ENCODE results near the gene CRISP2.
"Not testable (repeated sequence)": the region's sequence is repeated elsewhere in the genome, so short reads cannot be mapped to it uniquely, and the experiment has no call there.

CRISP2 gene

DNA sequence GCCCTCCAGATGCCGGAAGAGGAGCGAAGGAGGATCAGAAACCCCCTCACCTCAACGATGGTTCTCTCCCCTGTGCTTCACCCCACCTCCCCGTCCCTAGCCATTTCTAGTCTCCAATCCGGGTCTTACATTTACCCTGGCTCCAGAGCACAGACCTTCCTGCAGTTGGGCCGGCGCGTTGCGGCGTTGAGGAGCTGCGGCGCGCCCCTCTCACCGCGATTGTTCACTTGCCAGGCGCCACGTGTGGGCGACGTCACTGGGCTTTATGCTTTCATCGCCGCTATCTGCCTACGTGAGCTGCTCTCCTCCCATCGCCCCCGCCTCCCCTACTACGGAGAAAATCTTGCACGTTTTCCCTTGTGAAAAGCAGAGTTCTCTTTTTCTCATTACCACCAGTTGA, at the start of gene CRISP2:
TSS of gene CRISP2 (minus strand) at position 198 of the 400 bp plus-strand sequence. CDS start 4,347 bp downstream, outside the sequence.
- no peak for DNase-seq (ENCODE audit: low read depth)

DNA sequence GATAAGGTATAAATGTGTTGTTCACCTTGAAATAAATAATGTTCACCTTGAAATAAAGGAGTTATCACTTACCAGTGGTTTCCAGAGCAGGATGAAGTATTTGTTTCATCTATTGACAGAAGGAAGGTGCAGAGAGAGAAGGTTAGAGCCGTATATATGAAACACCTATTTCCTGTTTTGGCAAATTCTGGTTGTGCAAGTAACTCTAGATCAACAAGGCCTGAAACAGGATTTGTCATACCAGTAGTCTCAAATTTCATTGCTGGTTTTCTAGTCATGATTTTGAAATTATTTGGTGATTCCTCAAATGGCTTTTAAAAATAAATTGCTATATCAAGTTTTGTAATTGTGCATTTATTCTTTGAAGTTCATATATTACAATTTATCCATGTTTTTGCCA, 30.9 kb upstream of the CRISP2 start, which contains the start of gene CRISP3:
TSS of gene CRISP3 (minus strand) at position 130 of the 400 bp plus-strand sequence. CDS start at position 109, 21 bp downstream.
- DNase-seq (ENCODE audit: low read depth): no peak

DNA sequence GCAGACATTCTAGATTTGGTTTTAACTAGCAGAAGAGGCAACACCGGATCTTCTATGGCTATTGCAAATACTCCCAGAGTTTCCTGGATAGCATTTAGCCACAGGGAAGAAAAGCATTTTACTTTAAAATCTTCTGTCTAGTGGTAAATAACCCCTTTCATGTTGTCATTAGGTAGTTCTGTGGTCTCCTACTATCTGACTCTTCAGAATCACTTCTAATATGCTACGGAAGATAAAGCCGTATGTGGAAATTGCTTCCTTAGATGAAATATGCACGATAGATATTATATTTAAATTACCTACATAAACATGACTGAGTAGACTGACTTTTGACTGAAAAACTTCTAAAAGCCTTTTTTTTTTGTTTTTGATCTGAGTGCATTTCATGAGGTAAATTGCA, 30.1 kb upstream of the CRISP2 start:
- no peak for DNase-seq (ENCODE audit: low read depth)

GRCh38 chr6:49739423-49739822, 26.1 kb upstream of the CRISP2 start:
- DNase-seq (ENCODE audit: low read depth): no peak

DNA sequence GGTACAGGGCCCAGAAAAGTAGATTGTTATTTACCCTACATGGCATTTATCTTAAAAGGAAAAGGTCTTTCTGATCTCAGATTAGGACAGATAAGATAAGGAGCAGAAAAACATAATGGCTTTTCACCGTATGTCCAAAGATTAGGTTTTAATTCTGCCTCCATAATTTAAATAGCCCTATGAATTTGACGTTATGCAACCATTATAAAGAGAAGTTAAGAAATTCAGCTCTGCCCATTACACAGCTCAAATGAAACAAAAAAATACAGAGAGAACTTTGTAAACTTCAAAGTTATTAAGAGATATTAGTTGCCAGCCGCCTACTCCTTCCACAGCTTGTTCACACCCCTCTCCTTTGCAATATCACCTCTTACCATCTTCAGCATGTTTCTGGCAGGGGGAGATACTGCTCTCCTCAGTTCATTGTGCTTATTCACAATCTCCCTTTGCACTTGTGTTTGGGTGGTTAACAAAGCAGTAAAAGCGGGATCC, 22.7 kb upstream of the CRISP2 start:
- DNase-seq (ENCODE audit: low read depth): no peak

GRCh38 chr6:49733680-49734079, 20.3 kb upstream of the CRISP2 start:
- no peak for DNase-seq (ENCODE audit: low read depth)

GRCh38 chr6:49732781-49733180, 19.4 kb upstream of the CRISP2 start:
- DNase-seq (ENCODE audit: low read depth): no peak

DNA sequence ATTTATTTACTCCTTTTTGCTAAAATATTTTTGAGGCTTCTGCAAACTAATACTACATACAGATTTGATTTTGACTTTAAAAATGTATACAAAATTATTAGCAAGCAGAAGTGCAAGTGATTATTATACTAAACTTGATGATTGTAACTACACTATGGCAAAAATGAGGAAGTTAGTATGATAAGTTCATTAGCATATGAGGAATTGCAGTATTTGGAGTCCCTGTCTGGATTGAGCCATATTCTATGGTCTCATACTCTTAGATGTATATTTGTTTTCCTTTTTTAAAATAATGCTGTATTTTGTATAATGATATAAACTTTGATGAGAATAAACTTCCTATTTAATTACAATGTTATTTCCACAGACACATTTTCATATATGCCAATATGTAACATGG, 16.9 kb upstream of the CRISP2 start:
- DNase-seq (ENCODE audit: low read depth): no peak

DNA sequence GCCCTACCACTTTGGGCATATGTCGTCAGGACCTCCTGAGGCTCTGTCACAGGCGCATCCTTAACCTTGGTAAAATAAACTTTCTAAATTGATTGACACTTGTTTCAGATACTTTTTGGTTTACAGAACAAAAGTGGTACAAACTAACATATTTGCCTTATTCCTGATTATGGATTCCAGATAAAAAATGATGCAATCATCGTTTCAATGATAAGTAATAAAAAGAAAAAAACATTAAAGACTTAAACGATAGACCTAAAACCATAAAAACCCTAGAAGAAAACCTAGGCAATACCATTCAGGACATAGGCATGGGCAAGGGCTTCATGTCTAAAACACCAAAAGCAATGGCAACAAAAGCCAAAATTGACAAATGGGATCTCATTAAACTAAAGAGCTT, 10.6 kb upstream of the CRISP2 start:
- not testable (repeated sequence) for DNase-seq (ENCODE audit: low read depth)

DNA sequence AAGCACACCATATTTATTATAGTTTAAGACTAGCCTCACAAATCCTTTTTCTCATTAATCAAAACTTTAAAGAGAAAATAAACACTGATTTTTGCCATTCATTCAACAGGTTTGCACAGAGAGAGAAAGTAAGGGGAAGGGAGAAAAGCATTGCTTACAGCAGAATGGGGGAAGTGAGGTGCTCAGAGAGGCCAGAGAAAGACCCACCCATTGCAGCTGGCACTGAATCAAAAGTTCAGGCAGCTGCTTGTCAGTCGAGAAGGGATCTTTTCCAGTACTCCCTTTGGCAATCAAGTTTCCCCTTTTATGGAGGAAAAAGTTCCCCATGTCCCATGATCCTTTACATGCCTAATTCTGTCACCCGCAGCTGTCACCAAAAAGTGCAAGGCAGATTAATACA, 8.0 kb upstream of the CRISP2 start:
- DNase-seq (ENCODE audit: low read depth): no peak

DNA sequence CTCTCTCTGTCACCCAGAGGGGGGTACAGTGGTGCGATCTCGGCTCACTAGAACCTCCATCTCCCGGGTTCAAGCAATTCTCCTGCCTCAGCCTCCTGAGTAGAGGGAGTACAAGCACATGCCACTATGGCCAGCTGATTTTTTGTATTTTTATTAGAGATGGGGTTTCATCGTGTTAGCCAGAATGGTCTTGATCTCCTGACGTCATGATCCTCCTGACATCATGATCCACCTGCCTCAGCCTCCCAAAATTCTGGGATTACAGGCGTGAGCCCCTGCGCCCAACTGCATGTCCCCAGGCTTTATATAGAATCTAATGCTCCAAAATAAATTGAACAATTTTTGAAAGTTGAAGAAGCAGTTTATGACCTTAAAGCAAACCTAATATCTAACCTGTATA, 7.0 kb upstream of the CRISP2 start:
- DNase-seq (ENCODE audit: low read depth): no peak

DNA sequence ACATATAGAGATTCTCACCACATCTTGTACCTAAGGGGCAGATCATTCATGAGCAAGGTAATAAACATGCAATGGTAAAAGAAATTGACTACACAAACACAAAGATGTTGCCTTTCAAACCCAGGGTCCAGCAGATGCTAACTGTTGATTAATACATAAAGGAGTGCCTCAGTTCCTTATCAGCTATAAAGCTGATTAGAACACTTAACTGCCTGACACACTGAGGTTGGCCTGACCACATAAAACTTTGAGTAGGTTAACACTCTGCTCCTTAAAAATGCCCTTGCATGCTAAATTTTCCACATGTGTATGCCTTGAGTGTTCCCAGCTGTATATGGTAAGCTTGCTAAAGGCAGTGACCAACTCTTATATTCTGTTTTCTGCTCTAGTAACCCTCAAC, 14.9 kb downstream of the CRISP2 start:
- DNase-seq (ENCODE audit: low read depth): no peak

- DNase-seq (ENCODE audit: low read depth): no peak
Measured at GRCh38 chr6:49693512-49693911, 19.8 kb downstream of the CRISP2 start.

DNA sequence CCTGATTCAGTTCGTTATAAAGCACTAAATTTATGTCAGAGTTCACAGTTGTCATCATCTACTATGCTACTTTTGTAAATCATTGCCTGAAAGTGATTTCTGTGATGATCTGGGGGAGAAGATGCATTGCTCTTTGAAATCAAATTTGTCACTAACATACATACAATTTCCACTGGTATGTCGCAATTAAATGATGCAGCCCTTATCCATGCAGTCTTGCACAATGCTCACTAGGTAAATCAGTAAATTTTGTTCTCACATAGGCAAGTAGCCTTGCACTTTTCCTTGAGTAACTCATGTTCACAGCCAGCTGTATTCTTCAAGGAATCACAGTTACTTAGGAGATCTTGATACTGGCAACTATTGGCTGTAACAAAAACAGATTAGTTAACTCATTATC, 20.8 kb downstream of the CRISP2 start:
- peak; percentile 4 for DNase-seq (ENCODE audit: low read depth)

DNA sequence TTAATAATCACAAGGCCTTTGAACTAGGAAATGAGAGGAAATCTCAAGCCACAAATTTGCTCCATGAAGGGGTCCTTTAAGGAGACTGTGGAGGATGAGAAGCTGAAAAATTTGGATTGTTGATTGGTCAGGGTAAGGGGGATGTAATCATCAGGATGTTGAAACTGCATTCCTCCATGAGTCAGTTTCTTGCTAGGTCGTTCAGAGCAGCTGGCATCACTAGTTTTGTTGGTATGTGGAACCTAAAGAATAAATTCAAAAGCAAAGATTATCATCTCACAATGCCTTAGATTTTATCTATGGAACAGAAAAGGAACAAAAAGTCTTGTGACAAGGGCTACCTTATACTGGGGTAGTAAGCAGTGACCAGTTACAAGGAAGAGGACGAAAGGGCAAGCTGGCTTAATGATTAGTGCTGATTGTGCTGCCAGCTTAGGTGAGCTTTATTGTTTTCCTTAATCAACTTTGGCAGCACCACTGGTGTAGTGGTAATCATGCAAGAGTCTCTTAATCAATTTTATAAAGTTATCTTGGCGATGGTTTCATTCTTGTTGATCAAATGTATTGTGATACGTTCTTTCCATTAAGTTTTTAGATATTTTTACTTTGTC, 36.6 kb downstream of the CRISP2 start:
- DNase-seq (ENCODE audit: low read depth): peak; percentile 69

GRCh38 chr6:49675816-49676215, 37.5 kb downstream of the CRISP2 start:
- no peak for DNase-seq (ENCODE audit: low read depth)

DNA sequence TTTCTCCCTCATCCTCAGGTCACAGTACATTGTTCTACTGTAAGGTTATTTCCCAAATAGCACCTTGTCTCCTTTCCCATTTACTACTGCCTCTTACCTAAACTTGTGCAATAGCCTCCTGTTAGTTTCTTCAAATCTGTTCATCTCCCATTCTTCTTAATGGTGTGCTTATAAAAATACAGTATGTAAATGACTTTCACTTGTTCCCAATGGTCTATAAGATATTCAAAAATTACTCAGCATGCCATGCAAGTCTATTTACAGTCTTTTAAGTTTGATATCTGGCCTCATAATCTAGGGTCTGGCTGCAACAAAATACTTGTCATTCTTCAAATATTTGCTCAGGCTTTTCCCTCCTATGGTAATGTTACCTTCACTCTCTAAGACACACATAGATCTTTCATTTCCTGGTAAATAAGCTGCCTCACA, 45.2 kb downstream of the CRISP2 start:
- peak; percentile 12 for DNase-seq (ENCODE audit: low read depth)

DNA sequence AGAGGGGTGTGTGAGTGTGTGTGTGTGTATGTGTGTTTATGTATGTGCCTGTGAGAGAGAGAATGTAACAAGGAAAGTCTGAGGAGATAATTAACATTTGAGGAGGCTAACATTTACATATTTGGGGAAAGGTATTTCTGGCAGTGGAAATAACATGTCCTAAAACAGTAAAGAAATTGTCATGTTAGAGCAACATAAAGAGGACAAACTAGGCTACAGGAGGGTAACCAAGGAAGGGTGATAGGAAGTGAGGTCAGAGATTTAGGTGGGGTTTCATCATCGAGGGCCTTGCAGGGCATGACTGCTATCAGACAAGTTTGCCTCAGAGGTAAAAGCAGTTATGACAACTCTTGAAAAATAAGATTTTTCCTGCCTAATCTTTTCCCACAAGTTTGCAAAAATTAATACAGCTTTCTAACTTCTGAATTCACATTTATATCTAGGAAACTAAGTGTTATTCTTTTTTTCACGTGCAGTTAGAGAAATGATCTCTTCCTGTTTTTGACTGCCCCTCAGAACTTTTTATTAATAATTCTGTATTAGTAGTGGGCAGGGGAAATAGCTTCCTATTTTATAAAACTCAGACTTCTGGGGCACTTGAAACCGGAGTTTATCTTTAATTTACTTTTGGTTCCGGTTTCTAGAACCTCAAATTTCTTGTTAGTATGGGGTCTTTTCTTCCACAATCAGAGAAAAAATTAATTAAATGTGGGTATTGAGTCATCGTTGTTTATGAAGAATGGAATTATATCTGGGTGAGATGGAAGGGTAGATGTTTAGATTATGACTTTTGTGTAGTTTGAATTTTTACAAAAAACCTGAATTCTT, 46.2 kb downstream of the CRISP2 start:
- no peak for DNase-seq (ENCODE audit: low read depth)

- no peak for DNase-seq (ENCODE audit: low read depth)
Measured at GRCh38 chr6:49666480-49666879, 46.9 kb downstream of the CRISP2 start.

- no peak for DNase-seq (ENCODE audit: low read depth)
Measured at GRCh38 chr6:49664817-49665216, 48.5 kb downstream of the CRISP2 start.

GRCh38 chr6:49664054-49664453, 49.3 kb downstream of the CRISP2 start:
- not testable (repeated sequence) for DNase-seq (ENCODE audit: low read depth)

GRCh38 chr6:49662892-49663261, 50.5 kb downstream of the CRISP2 start:
- no peak for DNase-seq (ENCODE audit: low read depth)

DNA sequence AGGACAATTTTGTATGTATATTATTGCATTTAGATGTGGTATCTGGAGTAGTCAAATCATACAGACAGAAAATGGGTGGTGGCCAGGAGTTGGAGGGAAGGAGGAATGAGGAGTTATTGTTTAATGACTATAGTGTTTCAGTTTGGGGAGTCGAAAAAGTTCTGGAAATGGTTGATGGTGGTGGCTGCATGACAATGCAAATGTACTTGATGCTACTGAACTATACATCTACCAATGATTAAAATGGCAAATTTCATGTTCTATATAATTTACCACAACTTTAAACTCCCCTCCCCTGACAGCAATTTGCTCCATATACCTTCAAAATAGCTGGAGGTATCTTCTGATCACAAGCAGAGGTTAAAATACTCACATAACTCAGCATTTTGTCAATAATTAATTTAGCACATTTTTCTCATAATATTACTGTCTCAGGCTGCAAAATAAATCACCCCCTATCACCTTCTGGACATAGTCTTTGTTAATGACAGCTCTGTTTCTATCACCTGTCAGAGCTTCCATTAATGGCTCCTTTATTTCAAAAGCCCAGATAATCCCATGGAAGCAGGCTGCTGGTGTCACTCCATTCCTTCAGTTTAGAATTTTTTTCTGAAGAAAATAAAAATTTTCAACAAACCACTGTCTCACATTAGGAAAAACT, 51.0 kb downstream of the CRISP2 start:
- DNase-seq (ENCODE audit: low read depth): no peak

Measured in iris pigment epithelial cell (primary cell).